Nephron (organoid): Measurements from ENCODE around the gene TCF20.

ENCODE experiments used
- H3K27ac Mint-ChIP-seq, 3 experiments: 2 replicates each; pipeline ENCODE4 v1.8.0; 2020; ENCODE audit warnings: mixed read lengths in 3 of 3, mild to moderate bottlenecking in 2 of 3, moderate library complexity in 1 of 3
- H3K27me3 Mint-ChIP-seq: 2 replicates; pipeline ENCODE4 v1.8.0; 2021; ENCODE audit warnings: low read depth, mild to moderate bottlenecking, moderate library complexity, mixed read lengths
- H3K36me3 Mint-ChIP-seq: 2 replicates; pipeline ENCODE4 v1.8.0; 2020; ENCODE audit warnings: low read depth, mixed read lengths
- H3K4me1 Mint-ChIP-seq: 2 replicates; pipeline ENCODE4 v1.8.0; 2020; ENCODE audit warnings: mixed read lengths
- H3K4me3 Mint-ChIP-seq, 3 experiments: 2 replicates each; pipeline ENCODE4 v1.8.0; 2020; ENCODE audit warnings: mild to moderate bottlenecking in 3 of 3, mixed read lengths in 3 of 3, moderate library complexity in 2 of 3
- H3K9me3 Mint-ChIP-seq: 2 replicates; pipeline ENCODE4 v1.8.0; 2020; ENCODE audit warnings: mixed read lengths
- TF ChIP-seq, protein P1 (sequence below), 3 experiments: fragments of 200-600 bp; sonication (generic); IDR thresholded peaks; one replicate each; pipeline ENCODE4 v1.5.0; 2021; ENCODE audit warnings: antibody characterized with exemption in 3 of 3; ENCODE audit not compliant: unreplicated experiment in 3 of 3

The TCF20 gene

DNA sequence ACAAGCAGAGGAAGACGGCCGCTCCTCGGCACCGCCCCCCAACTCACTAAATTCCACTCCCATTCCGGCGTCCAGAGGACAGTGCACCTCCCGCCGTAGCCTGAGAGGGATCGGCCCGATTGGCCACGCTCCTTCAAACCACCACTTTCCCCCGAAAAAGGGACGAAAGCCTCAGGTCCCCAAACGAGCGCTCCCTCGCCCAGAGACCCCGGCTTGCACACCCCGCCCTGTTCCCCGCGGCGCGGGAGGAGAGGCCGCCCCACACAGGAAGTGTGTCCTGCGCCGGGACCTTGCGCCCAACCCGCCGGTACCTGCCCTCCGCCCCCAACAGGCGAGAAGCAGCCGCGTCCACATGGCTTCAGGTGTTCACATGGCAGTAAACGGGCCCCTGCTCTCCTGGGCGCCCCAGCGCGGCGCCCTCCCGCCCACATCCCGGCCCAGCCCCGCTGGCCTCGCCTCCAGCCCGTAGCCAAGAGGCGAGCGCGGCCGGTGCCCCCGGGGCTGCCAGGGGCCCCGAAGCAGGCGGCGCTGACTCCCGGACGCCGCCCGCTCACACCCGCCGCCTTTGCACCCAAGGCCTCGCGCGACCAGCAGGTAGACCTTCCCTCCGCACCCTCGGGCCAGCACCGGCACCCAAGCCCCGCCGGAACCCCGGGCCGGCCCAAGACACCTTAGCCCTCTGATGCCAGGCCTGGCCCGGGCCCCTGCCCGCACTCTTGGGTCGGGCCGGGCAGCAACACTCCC lies 849 bp downstream of the TCF20 start:
- no peaks in the 10 kb centered on the region for H3K36me3 Mint-ChIP-seq
- H3K4me3 Mint-ChIP-seq: peak overlapping the region; percentile 90 to 99 (median 96)
- peak overlapping the region; percentile 58 to 71 (median 67) for H3K27ac Mint-ChIP-seq
- no peaks in the 10 kb centered on the region for H3K9me3 Mint-ChIP-seq
- H3K27me3 Mint-ChIP-seq: peaks cover 8% of the 10 kb centered on the region
- TF ChIP-seq, protein P1, sequence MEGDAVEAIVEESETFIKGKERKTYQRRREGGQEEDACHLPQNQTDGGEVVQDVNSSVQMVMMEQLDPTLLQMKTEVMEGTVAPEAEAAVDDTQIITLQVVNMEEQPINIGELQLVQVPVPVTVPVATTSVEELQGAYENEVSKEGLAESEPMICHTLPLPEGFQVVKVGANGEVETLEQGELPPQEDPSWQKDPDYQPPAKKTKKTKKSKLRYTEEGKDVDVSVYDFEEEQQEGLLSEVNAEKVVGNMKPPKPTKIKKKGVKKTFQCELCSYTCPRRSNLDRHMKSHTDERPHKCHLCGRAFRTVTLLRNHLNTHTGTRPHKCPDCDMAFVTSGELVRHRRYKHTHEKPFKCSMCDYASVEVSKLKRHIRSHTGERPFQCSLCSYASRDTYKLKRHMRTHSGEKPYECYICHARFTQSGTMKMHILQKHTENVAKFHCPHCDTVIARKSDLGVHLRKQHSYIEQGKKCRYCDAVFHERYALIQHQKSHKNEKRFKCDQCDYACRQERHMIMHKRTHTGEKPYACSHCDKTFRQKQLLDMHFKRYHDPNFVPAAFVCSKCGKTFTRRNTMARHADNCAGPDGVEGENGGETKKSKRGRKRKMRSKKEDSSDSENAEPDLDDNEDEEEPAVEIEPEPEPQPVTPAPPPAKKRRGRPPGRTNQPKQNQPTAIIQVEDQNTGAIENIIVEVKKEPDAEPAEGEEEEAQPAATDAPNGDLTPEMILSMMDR (IDR thresholded peaks at IDR 0.05; ENCODE audit: unreplicated experiment in 3 of 3): no peak
- H3K4me1 Mint-ChIP-seq: peaks cover 27% of the 10 kb centered on the region

DNA sequence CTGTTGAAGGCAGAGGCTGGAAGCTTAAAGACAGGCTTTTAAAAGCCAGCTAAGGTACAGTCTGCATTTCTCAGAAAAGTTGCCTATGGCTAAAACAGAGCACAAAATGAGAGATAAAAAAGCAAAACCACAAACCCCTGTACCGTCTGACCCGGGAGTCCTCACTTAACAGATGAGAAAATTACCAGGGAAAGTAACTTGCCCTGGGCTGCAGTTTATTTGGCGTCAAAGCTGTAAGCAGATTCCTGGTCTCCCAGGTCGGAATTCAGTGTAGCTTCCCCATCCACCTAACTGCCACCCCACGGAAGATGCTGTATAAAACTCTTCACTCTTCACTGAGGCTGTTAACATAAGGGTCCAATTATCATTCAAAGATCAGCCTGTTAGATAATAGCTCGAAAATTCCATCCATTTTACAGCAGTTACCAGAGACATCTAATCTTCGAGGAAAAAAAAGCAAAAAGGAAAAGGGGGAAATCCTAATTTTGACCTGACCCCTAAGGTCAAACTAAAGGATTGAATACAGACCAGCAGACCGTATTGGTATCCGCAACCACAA lies 1.5 kb downstream of the TCF20 start:
- peaks cover 5% of the 10 kb centered on the region for H3K27me3 Mint-ChIP-seq
- H3K27ac Mint-ChIP-seq: peak overlapping the region; percentile 58 to 71 (median 67)
- no peaks in the 10 kb centered on the region for H3K36me3 Mint-ChIP-seq
- H3K4me3 Mint-ChIP-seq: peak overlapping the region; percentile 90 to 99 (median 96)
- H3K9me3 Mint-ChIP-seq: no peaks in the 10 kb centered on the region
- H3K4me1 Mint-ChIP-seq: peaks cover 26% of the 10 kb centered on the region
- TF ChIP-seq, protein P1 (IDR thresholded peaks at IDR 0.05; ENCODE audit: unreplicated experiment in 3 of 3): no peak

DNA sequence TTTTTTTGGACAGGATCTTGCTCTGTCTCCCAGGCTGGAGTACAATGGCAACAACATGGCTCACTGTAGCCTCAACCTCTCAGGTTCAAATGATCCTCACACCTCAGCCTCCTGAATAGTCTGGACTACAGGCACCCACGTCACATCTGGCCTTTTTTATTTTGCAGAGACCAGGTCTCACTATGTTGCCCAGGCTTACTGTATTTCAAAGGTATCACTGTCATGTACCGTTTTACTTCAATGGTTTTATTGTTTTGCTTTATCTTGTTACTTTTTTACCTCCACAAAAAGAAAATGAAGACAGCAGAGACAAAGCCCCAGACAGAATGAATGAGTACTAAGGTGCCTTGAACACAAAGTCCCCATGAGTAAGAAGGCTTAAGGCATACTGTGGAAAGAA lies 5.1 kb downstream of the TCF20 start:
- TF ChIP-seq, protein P1 (IDR thresholded peaks at IDR 0.05; ENCODE audit: unreplicated experiment in 3 of 3): no peak
- peak overlapping the region in 1 of 3 experiments; percentile 16 for H3K4me3 Mint-ChIP-seq
- H3K36me3 Mint-ChIP-seq: no peaks in the 10 kb centered on the region
- no peaks in the 10 kb centered on the region for H3K27me3 Mint-ChIP-seq
- H3K27ac Mint-ChIP-seq: no peak overlapping the region
- no peaks in the 10 kb centered on the region for H3K9me3 Mint-ChIP-seq
- peaks cover 39% of the 10 kb centered on the region for H3K4me1 Mint-ChIP-seq

DNA sequence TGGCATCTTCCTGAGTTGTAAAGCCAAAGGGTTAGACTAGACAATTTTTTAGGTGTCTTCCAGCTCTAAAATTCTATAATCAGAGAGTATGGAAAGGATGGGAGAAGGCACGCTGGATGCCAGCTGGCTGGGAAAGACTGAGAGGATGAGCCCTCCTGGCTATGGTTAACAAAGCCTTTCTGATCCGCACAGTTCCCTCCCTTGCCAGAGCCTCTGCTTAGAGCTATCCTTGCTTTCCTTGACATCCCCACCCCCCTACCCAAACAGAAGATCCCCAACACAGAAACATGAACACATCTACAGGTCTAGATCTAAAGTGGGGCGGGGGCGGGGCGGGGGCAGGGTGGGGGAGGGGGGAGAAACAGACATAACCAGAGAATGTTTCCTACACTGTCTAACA lies 6.5 kb downstream of the TCF20 start:
- no peak overlapping the region for H3K27ac Mint-ChIP-seq
- no peaks in the 10 kb centered on the region for H3K27me3 Mint-ChIP-seq
- TF ChIP-seq, protein P1 (IDR thresholded peaks at IDR 0.05; ENCODE audit: unreplicated experiment in 3 of 3): no peak
- H3K4me1 Mint-ChIP-seq: peaks cover 44% of the 10 kb centered on the region
- H3K36me3 Mint-ChIP-seq: no peaks in the 10 kb centered on the region
- H3K4me3 Mint-ChIP-seq: no peak overlapping the region
- no peaks in the 10 kb centered on the region for H3K9me3 Mint-ChIP-seq

DNA sequence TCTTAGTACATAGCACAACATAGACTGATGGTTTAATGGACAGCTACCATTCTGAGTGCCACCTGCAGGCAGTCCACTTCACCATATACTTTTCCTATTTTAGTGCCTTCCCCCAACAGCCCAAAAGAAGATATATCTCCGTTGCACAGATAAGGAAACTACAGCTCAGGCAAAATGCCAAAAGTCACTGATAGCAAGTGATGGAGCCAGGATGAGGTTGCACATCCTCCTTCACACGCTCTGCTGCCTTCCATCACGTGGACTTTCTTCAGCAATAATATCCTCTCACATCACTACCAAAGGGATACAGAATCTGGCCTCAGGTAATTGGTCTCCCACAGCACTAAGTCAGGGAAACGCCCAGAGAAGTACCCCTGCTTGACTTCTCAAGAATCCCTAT lies 7.5 kb downstream of the TCF20 start:
- no peaks in the 10 kb centered on the region for H3K9me3 Mint-ChIP-seq
- no peak overlapping the region for H3K4me3 Mint-ChIP-seq
- H3K27ac Mint-ChIP-seq: no peak overlapping the region
- no peaks in the 10 kb centered on the region for H3K36me3 Mint-ChIP-seq
- TF ChIP-seq, protein P1 (IDR thresholded peaks at IDR 0.05; ENCODE audit: unreplicated experiment in 3 of 3): no peak
- no peaks in the 10 kb centered on the region for H3K27me3 Mint-ChIP-seq
- peaks cover 43% of the 10 kb centered on the region for H3K4me1 Mint-ChIP-seq

DNA sequence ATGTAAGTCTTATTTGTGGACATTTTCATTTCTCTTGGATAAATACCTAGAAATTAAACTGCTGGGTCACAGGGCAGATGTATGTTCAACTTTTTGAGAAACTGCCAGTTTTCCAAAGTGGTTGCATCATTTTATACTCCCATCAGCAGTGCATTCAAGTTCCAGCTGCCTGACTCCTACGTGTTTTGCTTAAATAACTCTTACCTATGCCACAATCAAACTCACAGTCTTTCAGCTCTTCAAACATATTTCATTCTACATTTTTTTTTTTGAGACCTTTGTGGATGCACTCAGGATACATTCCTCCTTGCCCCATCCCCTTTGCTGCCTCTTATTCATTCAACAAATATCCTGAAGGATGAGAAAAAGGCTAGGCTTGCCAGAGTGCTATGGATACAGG lies 9.2 kb downstream of the TCF20 start:
- TF ChIP-seq, protein P1 (IDR thresholded peaks at IDR 0.05; ENCODE audit: unreplicated experiment in 3 of 3): no peak
- Mint-ChIP-seq H3K4me3 (no peak overlapping the region), H3K4me1 (peaks cover 60% of the 10 kb centered on the region), H3K27ac (peak overlapping the region in 2 of 3 experiments; percentile 35 to 44), H3K9me3 (no peaks in the 10 kb centered on the region), H3K27me3 (no peaks in the 10 kb centered on the region), H3K36me3 (no peaks in the 10 kb centered on the region)
